Kidney (tissue), 14 donors: ENCODE measurements around the gene COL5A3. TPM values are rescaled to one million over a fixed set of nuclear protein-coding genes. Genes with fewer than 3 reads are reported as not detected.

Source experiments
- DNase-seq, 5 donors: peaks; one replicate each; pipeline ENCODE4 v3.0.0-alpha.2; 2013 to 2020
- FAIRE-seq: peaks from 2 replicates; lab custom pipeline; 2012; peaks lifted over from hg19 to GRCh38; lab: Jason Lieb, UNC
- H3K27ac ChIP-seq, 2 donors: one replicate each; pipeline ENCODE4 v1.7.0; 2013; ENCODE audit warnings: low read depth in 2 of 2, low read length in 2 of 2, inconsistent platforms in 1 of 2
- H3K27me3 ChIP-seq: one replicate; pipeline ENCODE4 v1.7.1; 2013; ENCODE audit warnings: low read length, inconsistent platforms; ENCODE audit not compliant: control insufficient read depth, insufficient read depth
- H3K36me3 ChIP-seq, 3 donors: one replicate each; pipeline versions ENCODE4 v1.7.0 to v1.7.1; 2013; ENCODE audit warnings: low read length in 3 of 3, control low read depth in 1 of 3, inconsistent platforms in 1 of 3; ENCODE audit not compliant: insufficient read depth in 3 of 3, control insufficient read depth in 2 of 3
- H3K4me1 ChIP-seq, 3 donors: one replicate each; pipeline versions ENCODE4 v1.7.0 to v1.7.1; 2013; ENCODE audit warnings: low read length in 3 of 3, inconsistent platforms in 1 of 3, low read depth in 1 of 3; ENCODE audit not compliant: control insufficient read depth in 2 of 3, insufficient read depth in 2 of 3
- H3K4me3 ChIP-seq, 3 donors: one replicate each; pipeline versions ENCODE4 v1.7.0 to v1.8.1; 2013; ENCODE audit warnings: low read length in 3 of 3, control low read depth in 1 of 3, inconsistent platforms in 1 of 3
- H3K9ac ChIP-seq, 3 donors: one replicate each; pipeline versions ENCODE4 v1.7.0 to v1.7.1; 2013; ENCODE audit warnings: low read length in 3 of 3, control low read depth in 1 of 3, inconsistent platforms in 1 of 3
- H3K9me3 ChIP-seq, 3 donors: one replicate each; pipeline versions ENCODE4 v1.7.0 to v1.7.1; 2013; ENCODE audit warnings: low read length in 3 of 3, control low read depth in 1 of 3, inconsistent platforms in 1 of 3; ENCODE audit not compliant: control insufficient read depth in 2 of 3, insufficient read depth in 1 of 3
- intact Hi-C: fragments of 100-400 bp; cut with DNase I; formaldehyde crosslinking; loops from one replicate; pipeline ENCODE4 v1.11.1; 2022
- polyA plus RNA-seq: library from polyadenylated mRNA; stranded (reverse); fragments of 350-450 nt; fragmentation: Illumina TruSeq; extraction: RNeasy Lipid Tissue Mini Kit (QIAGEN cat#74804); gene quantifications from one replicate; pipeline ENCODE4 v1.2.3, GENCODE V29; 2014; ENCODE audit warnings: low read depth, low replicate concordance; ENCODE audit not compliant: insufficient read depth
- total RNA-seq: library from RNA; stranded (reverse); fragmentation: NEBNext Ultra II Directional; extraction: Animal tissue kit (Norgen Biotek cat#: 25700); gene quantifications from one replicate; pipeline ENCODE4 v1.2.1, GENCODE V29; 2021
- TF ChIP-seq, protein P1 (sequence below): IDR thresholded peaks from 3 replicates; pipeline ENCODE4 v1.5.1; 2012; ENCODE audit warnings: mild to moderate bottlenecking, moderate library complexity, borderline replicate concordance; ENCODE audit not compliant: insufficient read depth; ENCODE audit errors: extremely low read depth
- donor health status: control.
- donor health status: control.
- donor health status: control.
- donor health status: control.
- donor health status: control.
- donor health status: DM: yes; HTN: yes; CAD: no.
- donor health status: Normal renal cell carcinoma (clear cell type).

The COL5A3 gene
- total and polyA plus RNA-seq, 2 donors from 2014 or later: 0.97 to 5.1 TPM

- H3K9ac ChIP-seq: no peak overlapping the region
- TF ChIP-seq, protein P1, sequence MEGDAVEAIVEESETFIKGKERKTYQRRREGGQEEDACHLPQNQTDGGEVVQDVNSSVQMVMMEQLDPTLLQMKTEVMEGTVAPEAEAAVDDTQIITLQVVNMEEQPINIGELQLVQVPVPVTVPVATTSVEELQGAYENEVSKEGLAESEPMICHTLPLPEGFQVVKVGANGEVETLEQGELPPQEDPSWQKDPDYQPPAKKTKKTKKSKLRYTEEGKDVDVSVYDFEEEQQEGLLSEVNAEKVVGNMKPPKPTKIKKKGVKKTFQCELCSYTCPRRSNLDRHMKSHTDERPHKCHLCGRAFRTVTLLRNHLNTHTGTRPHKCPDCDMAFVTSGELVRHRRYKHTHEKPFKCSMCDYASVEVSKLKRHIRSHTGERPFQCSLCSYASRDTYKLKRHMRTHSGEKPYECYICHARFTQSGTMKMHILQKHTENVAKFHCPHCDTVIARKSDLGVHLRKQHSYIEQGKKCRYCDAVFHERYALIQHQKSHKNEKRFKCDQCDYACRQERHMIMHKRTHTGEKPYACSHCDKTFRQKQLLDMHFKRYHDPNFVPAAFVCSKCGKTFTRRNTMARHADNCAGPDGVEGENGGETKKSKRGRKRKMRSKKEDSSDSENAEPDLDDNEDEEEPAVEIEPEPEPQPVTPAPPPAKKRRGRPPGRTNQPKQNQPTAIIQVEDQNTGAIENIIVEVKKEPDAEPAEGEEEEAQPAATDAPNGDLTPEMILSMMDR: no peak
- peak overlapping the region in 1 of 2 donors; percentile 13 for H3K27ac ChIP-seq
- peaks cover 12% of the 10 kb centered on the region for H3K27me3 ChIP-seq
- peaks cover 0 to 5% (median 0%) of the 10 kb centered on the region in 3 donors for H3K4me1 ChIP-seq
- no peaks in the 10 kb centered on the region for H3K36me3 ChIP-seq
- H3K9me3 ChIP-seq: no peaks in the 10 kb centered on the region
- peak in 1 of 5 donors; percentile 10 for DNase-seq
- H3K4me3 ChIP-seq: no peak overlapping the region
- intact Hi-C loops: no loop called here
- FAIRE-seq: no peak
Measured at GRCh38 chr19:10006335-10006708, 4.0 kb downstream of the COL5A3 start.

GRCh38 chr19:10005632-10006334 lies 4.5 kb downstream of the COL5A3 start:
- peaks cover 0 to 5% (median 0%) of the 10 kb centered on the region in 3 donors for H3K4me1 ChIP-seq
- no peak overlapping the region for H3K9ac ChIP-seq
- DNase-seq (no peak), FAIRE-seq (no peak)
- peaks cover 11% of the 10 kb centered on the region for H3K27me3 ChIP-seq
- TF ChIP-seq, protein P1: no peak
- H3K4me3 ChIP-seq: no peak overlapping the region
- H3K9me3 ChIP-seq: no peaks in the 10 kb centered on the region
- H3K36me3 ChIP-seq: no peaks in the 10 kb centered on the region
- no peak overlapping the region for H3K27ac ChIP-seq
- intact Hi-C loops: no loop called here

DNA sequence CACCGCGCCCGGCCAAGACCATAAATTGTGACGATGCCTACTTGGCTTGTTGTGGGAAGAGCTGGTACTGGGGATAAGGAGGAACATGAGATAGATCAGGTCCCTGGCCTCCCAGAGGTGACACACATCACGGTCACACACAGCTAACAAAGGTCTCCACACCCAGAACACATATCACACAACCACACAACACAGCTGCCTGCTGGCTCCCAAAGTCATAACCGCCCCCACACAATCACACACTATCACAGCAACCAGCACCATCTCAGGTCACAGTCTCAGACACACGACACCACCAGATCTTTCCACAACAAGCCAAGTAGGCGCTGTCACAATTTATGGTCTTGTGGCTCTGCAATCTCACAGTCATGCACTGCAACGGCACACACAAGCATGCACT lies 5.7 kb downstream of the COL5A3 start:
- Histone ChIP-seq H3K27me3 (peaks cover 6% of the 10 kb centered on the region), H3K9me3 (no peaks in the 10 kb centered on the region), H3K4me3 (no peak overlapping the region), H3K9ac (no peak overlapping the region), H3K27ac (no peak overlapping the region), H3K36me3 (no peaks in the 10 kb centered on the region), H3K4me1 (peaks cover 0 to 3% (median 0%) of the 10 kb centered on the region in 3 donors)
- TF ChIP-seq, protein P1: no peak
- FAIRE-seq (no peak), DNase-seq (peak in 1 of 5 donors; percentile 5)
- intact Hi-C loops: no loop called here
